ENCODE measurements around the gene PLCH2. TPM values are rescaled to one million over a fixed set of nuclear protein-coding genes. Genes with fewer than 3 reads are reported as not detected.

Gene PLCH2
- polyA plus RNA-seq, 1 donor from 2014 or later = 5.7 TPM

- no peaks in the 10 kb centered on the region for H3K36me3 ChIP-seq (ENCODE audit: insufficient read depth, low read length)
- no peaks in the 10 kb centered on the region for H3K9me3 ChIP-seq (ENCODE audit: low read length)
- H3K9me2 ChIP-seq (ENCODE audit: insufficient read depth, low read length) = no peaks in the 10 kb centered on the region
- H4K20me1 ChIP-seq (ENCODE audit: insufficient read depth) = no peaks in the 10 kb centered on the region
- H3K27me3 ChIP-seq (ENCODE audit: insufficient read depth, low read depth, low read length) = no peaks in the 10 kb centered on the region
- H3K4me2 ChIP-seq (ENCODE audit: low read length) = peak overlapping the region; percentile 36
- H2AFZ ChIP-seq (ENCODE audit: low read depth, low read length) = no peak overlapping the region
- no peak overlapping the region for H3K27ac ChIP-seq (ENCODE audit: low read length)
- H3K79me2 ChIP-seq (replicated peaks; ENCODE audit: insufficient read depth, low read length) = no peaks in the 10 kb centered on the region
- TF ChIP-seq EZH2 (IDR thresholded peaks at IDR 0.05; ENCODE audit: borderline replicate concordance, insufficient read depth, low read length, poor library complexity, severe bottlenecking) = no peak
- TF ChIP-seq SMC3 (conservative IDR thresholded peaks at IDR 0.05; ENCODE audit: poor library complexity) = no peak
- TF ChIP-seq MXI1 (conservative IDR thresholded peaks at IDR 0.05; ENCODE audit: poor library complexity, severe bottlenecking) = no peak
- TF ChIP-seq, protein P1, sequence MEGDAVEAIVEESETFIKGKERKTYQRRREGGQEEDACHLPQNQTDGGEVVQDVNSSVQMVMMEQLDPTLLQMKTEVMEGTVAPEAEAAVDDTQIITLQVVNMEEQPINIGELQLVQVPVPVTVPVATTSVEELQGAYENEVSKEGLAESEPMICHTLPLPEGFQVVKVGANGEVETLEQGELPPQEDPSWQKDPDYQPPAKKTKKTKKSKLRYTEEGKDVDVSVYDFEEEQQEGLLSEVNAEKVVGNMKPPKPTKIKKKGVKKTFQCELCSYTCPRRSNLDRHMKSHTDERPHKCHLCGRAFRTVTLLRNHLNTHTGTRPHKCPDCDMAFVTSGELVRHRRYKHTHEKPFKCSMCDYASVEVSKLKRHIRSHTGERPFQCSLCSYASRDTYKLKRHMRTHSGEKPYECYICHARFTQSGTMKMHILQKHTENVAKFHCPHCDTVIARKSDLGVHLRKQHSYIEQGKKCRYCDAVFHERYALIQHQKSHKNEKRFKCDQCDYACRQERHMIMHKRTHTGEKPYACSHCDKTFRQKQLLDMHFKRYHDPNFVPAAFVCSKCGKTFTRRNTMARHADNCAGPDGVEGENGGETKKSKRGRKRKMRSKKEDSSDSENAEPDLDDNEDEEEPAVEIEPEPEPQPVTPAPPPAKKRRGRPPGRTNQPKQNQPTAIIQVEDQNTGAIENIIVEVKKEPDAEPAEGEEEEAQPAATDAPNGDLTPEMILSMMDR (IDR thresholded peaks at IDR 0.05; ENCODE audit: poor library complexity, severe bottlenecking) = no peak
- TF ChIP-seq TAF1 (IDR thresholded peaks at IDR 0.05; ENCODE audit: low read depth) = no peak
- TF ChIP-seq RAD21 (conservative IDR thresholded peaks at IDR 0.05) = no peak
- H3F3A ChIP-seq (ENCODE audit: insufficient read depth, low read length, poor library complexity, severe bottlenecking) = no peaks in the 10 kb centered on the region
- peak overlapping the region; percentile 40 for H3K9ac ChIP-seq (ENCODE audit: low read length)
- H3K4me3 ChIP-seq (ENCODE audit: low read length) = peak overlapping the region; percentile 31
Measured at GRCh38 chr1:2432441-2432844, 43.6 kb upstream of the PLCH2 start.

- Histone ChIP-seq H3K27ac (ENCODE audit: low read length) (no peak overlapping the region), H3K9me2 (ENCODE audit: insufficient read depth, low read length) (no peaks in the 10 kb centered on the region), H3K4me2 (ENCODE audit: low read length) (no peak overlapping the region), H2AFZ (ENCODE audit: low read depth, low read length) (no peak overlapping the region), H3K27me3 (ENCODE audit: insufficient read depth, low read depth, low read length) (no peaks in the 10 kb centered on the region), H3K79me2 (replicated peaks; ENCODE audit: insufficient read depth, low read length) (no peaks in the 10 kb centered on the region), H3K4me3 (ENCODE audit: low read length) (no peak overlapping the region), H3K9ac (ENCODE audit: low read length) (peak overlapping the region; percentile 40), H3K36me3 (ENCODE audit: insufficient read depth, low read length) (no peaks in the 10 kb centered on the region), H3F3A (ENCODE audit: insufficient read depth, low read length, poor library complexity, severe bottlenecking) (no peaks in the 10 kb centered on the region), H4K20me1 (ENCODE audit: insufficient read depth) (no peaks in the 10 kb centered on the region), H3K9me3 (ENCODE audit: low read length) (no peaks in the 10 kb centered on the region)
- TF ChIP-seq, protein P2, sequence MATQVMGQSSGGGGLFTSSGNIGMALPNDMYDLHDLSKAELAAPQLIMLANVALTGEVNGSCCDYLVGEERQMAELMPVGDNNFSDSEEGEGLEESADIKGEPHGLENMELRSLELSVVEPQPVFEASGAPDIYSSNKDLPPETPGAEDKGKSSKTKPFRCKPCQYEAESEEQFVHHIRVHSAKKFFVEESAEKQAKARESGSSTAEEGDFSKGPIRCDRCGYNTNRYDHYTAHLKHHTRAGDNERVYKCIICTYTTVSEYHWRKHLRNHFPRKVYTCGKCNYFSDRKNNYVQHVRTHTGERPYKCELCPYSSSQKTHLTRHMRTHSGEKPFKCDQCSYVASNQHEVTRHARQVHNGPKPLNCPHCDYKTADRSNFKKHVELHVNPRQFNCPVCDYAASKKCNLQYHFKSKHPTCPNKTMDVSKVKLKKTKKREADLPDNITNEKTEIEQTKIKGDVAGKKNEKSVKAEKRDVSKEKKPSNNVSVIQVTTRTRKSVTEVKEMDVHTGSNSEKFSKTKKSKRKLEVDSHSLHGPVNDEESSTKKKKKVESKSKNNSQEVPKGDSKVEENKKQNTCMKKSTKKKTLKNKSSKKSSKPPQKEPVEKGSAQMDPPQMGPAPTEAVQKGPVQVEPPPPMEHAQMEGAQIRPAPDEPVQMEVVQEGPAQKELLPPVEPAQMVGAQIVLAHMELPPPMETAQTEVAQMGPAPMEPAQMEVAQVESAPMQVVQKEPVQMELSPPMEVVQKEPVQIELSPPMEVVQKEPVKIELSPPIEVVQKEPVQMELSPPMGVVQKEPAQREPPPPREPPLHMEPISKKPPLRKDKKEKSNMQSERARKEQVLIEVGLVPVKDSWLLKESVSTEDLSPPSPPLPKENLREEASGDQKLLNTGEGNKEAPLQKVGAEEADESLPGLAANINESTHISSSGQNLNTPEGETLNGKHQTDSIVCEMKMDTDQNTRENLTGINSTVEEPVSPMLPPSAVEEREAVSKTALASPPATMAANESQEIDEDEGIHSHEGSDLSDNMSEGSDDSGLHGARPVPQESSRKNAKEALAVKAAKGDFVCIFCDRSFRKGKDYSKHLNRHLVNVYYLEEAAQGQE (IDR thresholded peaks at IDR 0.05; ENCODE audit: borderline replicate concordance) = no peak
- TF ChIP-seq TAF1 (IDR thresholded peaks at IDR 0.05; ENCODE audit: low read depth) = no peak
- TF ChIP-seq POLR2AphosphoS5 (IDR thresholded peaks at IDR 0.05) = no peak
- TF ChIP-seq EP300 (conservative IDR thresholded peaks at IDR 0.05; ENCODE audit: poor library complexity, severe bottlenecking) = no peak
- TF ChIP-seq MXI1 (conservative IDR thresholded peaks at IDR 0.05; ENCODE audit: poor library complexity, severe bottlenecking) = no peak
- no peak for TF ChIP-seq EZH2 (IDR thresholded peaks at IDR 0.05; ENCODE audit: borderline replicate concordance, insufficient read depth, low read length, poor library complexity, severe bottlenecking)
- TF ChIP-seq SMC3 (conservative IDR thresholded peaks at IDR 0.05; ENCODE audit: poor library complexity) = no peak
- TF ChIP-seq, protein P1 (IDR thresholded peaks at IDR 0.05; ENCODE audit: poor library complexity, severe bottlenecking) = no peak
Measured at GRCh38 chr1:2433196-2433595, 42.9 kb upstream of the PLCH2 start.
